SK-N-SH (cell line): ENCODE results near the gene DLG2. TPM values are rescaled to one million over a fixed set of nuclear protein-coding genes. Genes with fewer than 3 reads are reported as not detected.

Source experiments
- CTCF ChIA-PET: fragments of 300-600, 350-600 bp; formaldehyde crosslinking; extraction: SDS; loops from one replicate; lab custom pipeline; 2021; lab: Yijun Ruan, JAX
- POLR2A ChIA-PET: fragments of 350-600 bp; sonication (Branson Sonifier 250); formaldehyde crosslinking; extraction: SDS; loops from one replicate; lab custom pipeline; 2020; ENCODE audit warnings: antibody characterized with exemption, inconsistent platforms; lab: Yijun Ruan, JAX
- DNase-seq: peaks from one replicate; pipeline ENCODE4 v3.0.0; 2012
- H2AFZ ChIP-seq: fragments of 200-600 bp; sonication (generic); 2 replicates; pipeline ENCODE4 v1.8.1; 2016; ENCODE audit warnings: antibody characterized with exemption, mild to moderate bottlenecking, low read depth
- H3F3A ChIP-seq: fragments of 200-600 bp; sonication (generic); replicated peaks from 2 replicates; pipeline ENCODE3; 2016; ENCODE audit warnings: antibody characterized with exemption, mild to moderate bottlenecking; ENCODE audit not compliant: insufficient read depth
- H3K27ac ChIP-seq, 2 experiments: fragments of 200-500 bp in 1 of 2; fragments of 200-600 bp in 1 of 2; sonication (Bioruptor generic) in 1 of 2; sonication (generic), shearing (Covaris generic) in 1 of 2; 2 replicates each; pipeline versions ENCODE4 v1.5.1 to v1.6.1; 2014 to 2016; ENCODE audit warnings: low read depth in 2 of 2, inconsistent platforms in 1 of 2, low read length in 1 of 2, mild to moderate bottlenecking in 1 of 2, mixed read lengths in 1 of 2
- H3K27me3 ChIP-seq: fragments of 200-600 bp; sonication (generic), shearing (Covaris generic); 2 replicates; pipeline ENCODE4 v1.6.1; 2016; ENCODE audit warnings: mixed run types; ENCODE audit not compliant: insufficient read depth
- H3K36me3 ChIP-seq, 2 experiments: fragments of 200-500 bp in 1 of 2; fragments of 200-600 bp in 1 of 2; sonication (Bioruptor generic) in 1 of 2; sonication (generic) in 1 of 2; replicated peaks in 1 of 2; 2 replicates each; pipeline versions ENCODE3 to v1.5.1; 2014 to 2016; ENCODE audit warnings: low read length in 1 of 2, mild to moderate bottlenecking in 1 of 2; ENCODE audit not compliant: insufficient read depth in 2 of 2, control insufficient read depth in 1 of 2
- H3K4me1 ChIP-seq, 2 experiments: fragments of 200-500 bp in 1 of 2; fragments of 200-600 bp in 1 of 2; sonication (Bioruptor generic) in 1 of 2; sonication (generic), shearing (Covaris generic) in 1 of 2; 2 replicates each; pipeline versions ENCODE4 v1.5.1 to v1.6.1; 2014 to 2016; ENCODE audit warnings: low read depth in 1 of 2, low read length in 1 of 2, mixed run types in 1 of 2; ENCODE audit not compliant: insufficient read depth in 2 of 2, control insufficient read depth in 1 of 2
- H3K4me2 ChIP-seq: fragments of 200-600 bp; sonication (generic), shearing (Covaris generic); 2 replicates; pipeline ENCODE4 v1.6.1; 2017; ENCODE audit warnings: mixed run types
- H3K4me3 ChIP-seq, 2 experiments: fragments of 200-500 bp in 1 of 2; fragments of 200-600 bp in 1 of 2; sonication (Bioruptor generic) in 1 of 2; sonication (generic), shearing (Covaris generic) in 1 of 2; 2 replicates each; pipeline versions ENCODE4 v1.5.1 to v1.8.1; 2014 to 2016; ENCODE audit warnings: low read depth in 2 of 2, inconsistent platforms in 1 of 2, low read length in 1 of 2, mild to moderate bottlenecking in 1 of 2, mixed read lengths in 1 of 2, moderate library complexity in 1 of 2
- H3K79me2 ChIP-seq: fragments of 200-600 bp; sonication (generic); 2 replicates; pipeline ENCODE4 v1.8.1; 2017; ENCODE audit warnings: mild to moderate bottlenecking; ENCODE audit not compliant: insufficient read depth
- H3K9ac ChIP-seq: fragments of 200-600 bp; sonication (generic); 2 replicates; pipeline ENCODE4 v1.6.1; 2017; ENCODE audit warnings: mixed run types
- H3K9me2 ChIP-seq: fragments of 200-600 bp; sonication (generic); 2 replicates; pipeline ENCODE4 v1.6.1; 2017; ENCODE audit warnings: mixed run types
- H3K9me3 ChIP-seq: fragments of 200-600 bp; sonication (generic); 2 replicates; pipeline ENCODE4 v1.6.1; 2017; ENCODE audit warnings: mixed run types, mild to moderate bottlenecking, moderate library complexity
- H4K20me1 ChIP-seq: fragments of 200-600 bp; sonication (generic); 2 replicates; pipeline ENCODE4 v1.6.1; 2017; ENCODE audit warnings: mild to moderate bottlenecking, mixed run types; ENCODE audit not compliant: insufficient read depth
- ELF1 ChIP-seq: IDR thresholded peaks from 2 replicates; pipeline ENCODE4 v1.4.0; 2012
- EZH2phosphoT487 ChIP-seq: fragments of 200-600 bp; sonication (generic); IDR thresholded peaks from 2 replicates; pipeline ENCODE4 v1.6.1; 2017; ENCODE audit warnings: low read depth, mixed run types, mild to moderate bottlenecking, antibody characterized with exemption, moderate library complexity, borderline replicate concordance
- FOXJ3 ChIP-seq: sonication (generic); formaldehyde crosslinking; IDR thresholded peaks from 2 replicates; pipeline ENCODE4 v1.5.1; 2020; ENCODE audit warnings: mild to moderate bottlenecking, missing genetic modification reagents
- GABPA ChIP-seq: IDR thresholded peaks from 2 replicates; pipeline ENCODE4 v1.4.0; 2012; ENCODE audit warnings: low read depth, mild to moderate bottlenecking
- NFIC ChIP-seq: IDR thresholded peaks from 2 replicates; pipeline ENCODE4 v1.4.0; 2012; ENCODE audit warnings: borderline replicate concordance
- NRF1 ChIP-seq: IDR thresholded peaks from 2 replicates; pipeline ENCODE4 v1.6.1; 2012; ENCODE audit warnings: low read depth, mild to moderate bottlenecking, low read length
- PBX3 ChIP-seq: IDR thresholded peaks from 2 replicates; pipeline ENCODE4; 2012
- POLR2AphosphoS5 ChIP-seq: IDR thresholded peaks from 2 replicates; pipeline ENCODE4 v1.6.1; 2012; ENCODE audit warnings: low read depth, low read length
- REST ChIP-seq: IDR thresholded peaks from 2 replicates; pipeline ENCODE4 v1.6.1; 2012; ENCODE audit warnings: mild to moderate bottlenecking, low read depth, low read length, moderate library complexity
- RXRA ChIP-seq: IDR thresholded peaks from 2 replicates; pipeline ENCODE4 v1.4.0; 2012; ENCODE audit warnings: low read depth, mild to moderate bottlenecking, borderline replicate concordance
- SIN3A ChIP-seq: IDR thresholded peaks from 2 replicates; pipeline ENCODE4 v1.6.1; 2012; ENCODE audit warnings: low read depth, mild to moderate bottlenecking, low read length, moderate library complexity, borderline replicate concordance
- TAF1 ChIP-seq: IDR thresholded peaks from 2 replicates; pipeline ENCODE4 v1.6.1; 2012; ENCODE audit warnings: low read depth, mild to moderate bottlenecking, low read length, moderate library complexity, borderline replicate concordance
- TEAD4 ChIP-seq: IDR thresholded peaks from 2 replicates; pipeline ENCODE4 v1.4.0; 2012; ENCODE audit warnings: mild to moderate bottlenecking, borderline replicate concordance; ENCODE audit not compliant: insufficient read depth
- USF1 ChIP-seq: IDR thresholded peaks from 2 replicates; pipeline ENCODE4 v1.4.0; 2012; ENCODE audit warnings: low read depth, borderline replicate concordance
- USF2 ChIP-seq: fragments of 150-350 bp; IDR thresholded peaks from 2 replicates; pipeline ENCODE4 v1.6.1; 2017; ENCODE audit warnings: antibody characterized with exemption, low read length, low read depth, borderline replicate concordance
- WGBS: methylation state at CpG from one replicate; pipeline ENCODE4 v1.1.6; 2017; ENCODE audit warnings: low lambda C conversion rate; 5-methylcytosine and 5-hydroxymethylcytosine counted together
- polyA plus RNA-seq, 3 experiments: library from polyadenylated mRNA; depleted of rRNA; stranded (reverse); fragments of >200 nt; gene quantifications; 2 replicates each; pipeline ENCODE4 v1.2.3, GENCODE V29; 2012

Gene DLG2
- polyA plus RNA-seq, 1 of the 3 experiments (the other 2 are of a cell fraction), result 0.21 TPM

- TF ChIP-seq TAF1 (no peak), SIN3A (no peak)
- TF ChIP-seq, all 33 proteins: peak for 0
Measured at GRCh38 chr11:84247129-84247528, 1380.0 kb downstream of the DLG2 start (continued).

DNA sequence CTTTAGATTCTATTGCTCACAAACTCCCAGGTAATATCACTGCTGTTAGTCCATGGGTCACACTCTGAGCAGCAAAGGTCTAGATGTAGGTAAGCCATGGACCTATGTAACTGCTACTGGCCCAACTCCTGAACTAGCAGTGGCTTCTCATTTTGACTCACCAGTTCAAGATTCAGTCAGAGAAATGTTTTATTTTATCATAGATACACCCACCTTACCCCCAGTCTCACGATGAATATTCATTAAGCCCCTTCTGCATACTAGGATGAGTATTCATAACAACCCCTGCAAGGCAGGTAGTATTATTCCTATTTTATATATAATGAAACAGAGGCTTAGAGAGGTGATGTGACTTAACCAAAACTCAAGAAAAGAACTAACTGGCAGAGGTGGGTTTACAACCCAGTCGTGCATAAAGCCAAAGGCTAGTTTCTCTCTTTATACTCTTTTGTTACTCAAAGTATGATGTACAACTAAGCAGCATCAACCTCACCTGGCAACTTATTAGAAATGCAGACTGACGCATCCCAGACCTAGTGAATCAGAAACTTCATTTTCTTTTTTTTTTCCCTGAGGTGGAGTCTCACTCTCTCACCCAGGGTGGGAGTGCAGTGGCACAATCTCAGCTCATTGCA is 1383.4 kb downstream of the DLG2 start:
- H3K4me1 ChIP-seq, result no peaks in the 10 kb centered on the region; a peak in 1 of 4 replicates
- no peaks in the 10 kb centered on the region for H3K9me2 ChIP-seq
- no peaks in the 10 kb centered on the region for H3K9me3 ChIP-seq
- no peak for DNase-seq
- H3K27me3 ChIP-seq, result no peaks in the 10 kb centered on the region
- ChIA-PET CTCF (no interaction called here), POLR2A (no interaction called here)
- no peak overlapping the region for H3K4me3 ChIP-seq
- H3F3A ChIP-seq, result no peaks in the 10 kb centered on the region
- no peak overlapping the region for H3K4me2 ChIP-seq
- no peaks in the 10 kb centered on the region for H3K79me2 ChIP-seq
- no peak overlapping the region for H3K9ac ChIP-seq
- H4K20me1 ChIP-seq, result no peaks in the 10 kb centered on the region
- TF ChIP-seq NRF1 (no peak), RXRA (no peak), NFIC (no peak), PBX3 (no peak), TAF1 (no peak), FOXJ3 (no peak)
- H3K36me3 ChIP-seq, result no peaks in the 10 kb centered on the region
- 58% methylated on average over 3 of the region's 3 CpGs for WGBS
- no peak overlapping the region for H2AFZ ChIP-seq
- no peak overlapping the region for H3K27ac ChIP-seq

- CTCF ChIA-PET, result no interaction called here
- no peak for TF ChIP-seq GABPA
- TF ChIP-seq REST, result no peak
- no peak for TF ChIP-seq EZH2phosphoT487
- no peak for TF ChIP-seq USF1
- TF ChIP-seq ELF1, result no peak
- no peak for TF ChIP-seq USF2
- TF ChIP-seq TEAD4, result no peak
- no peak for TF ChIP-seq POLR2AphosphoS5
Measured at GRCh38 chr11:84241343-84242131, 1385.6 kb downstream of the DLG2 start.

More at GRCh38 chr11:84241343-84242131, 1385.6 kb downstream of the DLG2 start:
- Histone ChIP-seq H3K4me2 (no peak overlapping the region), H4K20me1 (no peaks in the 10 kb centered on the region), H3K36me3 (no peaks in the 10 kb centered on the region), H3F3A (no peaks in the 10 kb centered on the region), H3K9me2 (no peaks in the 10 kb centered on the region), H3K9me3 (no peaks in the 10 kb centered on the region), H3K4me1 (no peaks in the 10 kb centered on the region), H3K9ac (no peak overlapping the region), H3K27ac (no peak overlapping the region), H2AFZ (no peak overlapping the region), H3K79me2 (no peaks in the 10 kb centered on the region), H3K27me3 (no peaks in the 10 kb centered on the region), H3K4me3 (no peak overlapping the region)
- 60% methylated on average over 5 of the region's 5 CpGs for WGBS
- no peak for DNase-seq
- POLR2A ChIA-PET, result no interaction called here
